Epithelial cell of esophagus (primary cell): ENCODE results near the gene HLA-DQB2.
"Not testable (repeated sequence)": the region's sequence is repeated elsewhere in the genome, so short reads cannot be mapped to it uniquely, and the experiment has no call there.

Source experiments
- DNase-seq: peaks from one replicate; pipeline ENCODE4 v3.0.0; 2010; ENCODE audit warnings: low read depth
- H3K4me3 ChIP-seq: 2 replicates; pipeline ENCODE4 v1.5.1; 2011; ENCODE audit warnings: mild to moderate bottlenecking, low read length, control low read depth
- CTCF ChIP-seq: IDR thresholded peaks from 2 replicates; pipeline ENCODE4 v1.5.1; 2011; ENCODE audit warnings: low read depth, mild to moderate bottlenecking, low read length, control low read depth, inconsistent platforms; ENCODE audit not compliant: insufficient read depth; ENCODE audit errors: missing control alignments

HLA-DQB2 gene

GRCh38 chr6:32752580-32752979 is 10.8 kb downstream of the HLA-DQB2 start:
- no peak overlapping the region for H3K4me3 ChIP-seq
- DNase-seq: peak; percentile 71
- no peak for TF ChIP-seq CTCF

DNA sequence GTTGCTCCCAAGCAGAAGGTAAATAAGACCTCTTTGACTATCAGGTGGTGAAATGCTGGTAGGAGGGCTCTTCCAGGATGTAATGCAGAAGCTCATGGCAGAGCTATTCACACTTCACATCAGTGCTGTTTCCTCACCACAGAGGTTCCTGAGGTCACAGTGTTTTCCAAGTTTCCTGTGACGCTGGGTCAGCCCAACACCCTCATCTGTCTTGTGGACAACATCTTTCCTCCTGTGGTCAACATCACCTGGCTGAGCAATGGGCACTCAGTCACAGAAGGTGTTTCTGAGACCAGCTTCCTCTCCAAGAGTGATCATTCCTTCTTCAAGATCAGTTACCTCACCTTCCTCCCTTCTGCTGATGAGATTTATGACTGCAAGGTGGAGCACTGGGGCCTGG is 17.7 kb downstream of the HLA-DQB2 start:
- not testable (repeated sequence) for H3K4me3 ChIP-seq, DNase-seq

GRCh38 chr6:32744776-32745175 is 18.6 kb downstream of the HLA-DQB2 start:
- H3K4me3 ChIP-seq: no peak overlapping the region
- no peak for TF ChIP-seq CTCF
- DNase-seq: no peak

DNA sequence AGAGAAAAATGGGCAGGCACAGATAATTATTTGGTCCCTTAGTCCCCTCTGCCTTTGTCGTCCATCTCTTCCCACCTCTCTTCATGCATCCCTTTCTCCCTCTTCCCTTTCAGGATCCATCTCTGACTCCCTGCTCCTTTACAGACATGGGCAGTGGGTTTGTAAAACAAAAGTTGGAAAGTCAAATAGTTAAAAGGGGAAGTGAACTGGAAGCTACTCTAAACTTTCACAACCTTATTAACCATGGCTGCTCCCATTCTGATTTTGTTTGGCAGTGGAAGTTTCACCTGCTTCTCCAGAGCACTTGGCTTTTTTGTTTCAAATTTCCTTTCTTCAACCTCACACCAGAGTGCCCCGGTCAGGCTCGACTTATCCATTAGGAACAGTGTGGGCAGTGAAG is 21.0 kb downstream of the HLA-DQB2 start:
- DNase-seq: no peak
- no peak for TF ChIP-seq CTCF
- H3K4me3 ChIP-seq: no peak overlapping the region

DNA sequence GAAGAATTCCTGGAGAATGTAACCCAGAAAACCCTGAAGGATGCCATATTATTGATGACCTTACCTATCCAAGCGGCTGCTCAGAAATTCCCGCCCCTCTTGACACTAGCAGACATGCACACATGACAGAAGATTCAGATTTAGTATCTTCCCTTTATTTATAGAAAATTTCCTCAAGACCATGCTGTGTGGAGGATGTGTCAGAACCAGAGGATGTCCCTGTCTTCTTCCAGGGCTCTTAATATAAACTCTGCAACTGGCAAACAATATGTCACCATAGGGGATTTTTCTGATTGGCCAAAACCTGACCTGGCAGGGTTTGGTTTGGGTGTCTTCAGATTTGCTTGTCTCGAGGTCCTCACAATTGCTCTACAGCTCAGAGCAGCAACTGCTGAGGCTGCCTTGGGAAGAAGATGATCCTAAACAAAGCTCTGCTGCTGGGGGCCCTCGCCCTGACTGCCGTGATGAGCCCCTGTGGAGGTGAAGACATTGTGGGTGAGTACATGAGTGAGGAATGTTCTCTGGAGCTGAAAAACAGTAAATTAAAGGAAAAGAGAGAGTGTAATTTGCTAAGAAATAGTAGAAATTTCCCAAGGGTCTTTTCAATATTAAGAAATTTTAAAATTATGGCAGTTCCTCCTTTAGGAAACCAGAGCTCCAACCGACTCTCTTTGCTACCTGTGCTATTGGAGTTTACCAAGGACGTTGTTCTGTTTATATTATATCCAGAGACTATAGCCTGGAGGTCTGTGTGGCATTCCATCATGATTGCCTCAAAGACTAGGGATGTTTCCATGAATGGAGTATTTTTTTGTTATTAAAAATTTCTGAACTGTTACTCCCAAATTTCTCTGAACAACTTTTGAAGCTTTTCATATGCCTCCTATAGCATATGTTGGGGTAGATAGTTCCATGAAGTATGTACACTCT is 22.0 kb downstream of the HLA-DQB2 start, which contains the start of gene HLA-DQA2:
HLA-DQA2 (plus strand) TSS at position 361 of the 930 bp plus-strand sequence; CDS start at position 414, 53 bp downstream.
- no peak within 1 kb of the TSS for H3K4me3 ChIP-seq
- no peak for DNase-seq
- no peak for TF ChIP-seq CTCF

DNA sequence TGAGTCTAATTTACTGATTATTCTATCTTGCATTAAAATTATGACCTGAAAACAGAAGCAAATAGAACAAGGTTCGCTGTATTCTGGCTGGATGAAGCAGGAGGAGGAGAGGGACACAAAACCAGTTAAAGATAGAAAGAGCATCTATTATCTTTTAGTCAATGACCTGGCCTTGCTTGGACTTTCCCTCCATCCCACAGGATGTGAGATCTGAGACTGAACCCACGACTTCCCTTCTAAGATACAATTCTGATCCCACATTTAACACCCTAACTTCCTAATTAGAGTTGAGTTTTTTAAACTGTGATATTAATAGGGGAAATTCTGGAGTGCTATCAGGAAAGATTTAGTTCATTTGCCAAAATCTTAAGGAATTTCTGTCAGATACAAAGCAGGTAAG is 25.2 kb downstream of the HLA-DQB2 start:
- no peak for DNase-seq
- TF ChIP-seq CTCF: no peak
- no peak overlapping the region for H3K4me3 ChIP-seq

DNA sequence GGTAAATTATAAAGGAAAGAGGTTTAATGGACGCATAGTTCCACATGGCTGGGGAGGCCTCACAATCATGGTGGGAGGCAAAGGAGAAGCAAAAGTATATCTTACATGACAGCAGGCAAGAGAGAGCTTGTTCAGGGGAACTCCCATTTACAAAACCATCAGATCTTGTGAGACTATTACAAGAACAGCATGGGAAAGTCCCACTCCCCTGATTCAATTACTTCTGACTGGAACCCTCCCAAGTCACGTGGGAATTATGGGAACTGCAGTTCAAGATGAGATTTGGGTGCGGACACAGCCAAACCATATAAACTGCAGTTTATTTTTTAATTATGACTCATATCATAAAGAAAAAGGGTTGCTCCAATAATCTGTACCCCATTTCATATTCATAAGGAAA is 44.5 kb downstream of the HLA-DQB2 start:
- TF ChIP-seq CTCF: no peak
- H3K4me3 ChIP-seq: no peak overlapping the region
- peak; percentile 20 for DNase-seq
